ENCODE data around the gene DDX59.

The DDX59 gene

GRCh38 chr1:200638073-200638472, 31.6 kb downstream of the DDX59 start:
- Histone ChIP-seq H3K36me3 (ENCODE audit: control insufficient read depth in 2 of 2, insufficient read depth in 1 of 2, low read length in 2 of 2) (no peaks in the 10 kb centered on the region), H3K9me3 (ENCODE audit: control insufficient read depth, insufficient read depth, low read depth, low read length) (no peaks in the 10 kb centered on the region), H3K4me3 (ENCODE audit: low read depth, low read length) (no peak overlapping the region), H3K27ac (ENCODE audit: extremely low read depth, low read depth, low read length) (no peak overlapping the region), H3K4me1 (ENCODE audit: control insufficient read depth, insufficient read depth, low read length) (no peaks in the 10 kb centered on the region)
- POLR2A ChIA-PET = no interaction called here
- TF ChIP-seq ZNF26 (tag by site-specific recombination; IDR thresholded peaks at IDR 0.05) (no peak), REST (tag by site-specific recombination; IDR thresholded peaks at IDR 0.05) (no peak), ZNF169 (tag by site-specific recombination; IDR thresholded peaks at IDR 0.05) (no peak), ZBTB7A (tag by site-specific recombination; IDR thresholded peaks at IDR 0.05; ENCODE audit: low read depth) (no peak), ZNF843 (tag by site-specific recombination; IDR thresholded peaks at IDR 0.05) (no peak), ZNF24 (tag by site-specific recombination; IDR thresholded peaks at IDR 0.05) (no peak), PRDM1 (tag by site-specific recombination; IDR thresholded peaks at IDR 0.05) (no peak), ZNF580 (tag by site-specific recombination; IDR thresholded peaks at IDR 0.05) (no peak), ZBTB26 (tag by site-specific recombination; optimal IDR thresholded peaks at IDR 0.05) (no peak), ZNF654 (tag by site-specific recombination; IDR thresholded peaks at IDR 0.05; ENCODE audit: low read depth) (no peak), ZNF239 (tag by site-specific recombination; IDR thresholded peaks at IDR 0.05) (no peak), ZNF248 (tag by site-specific recombination; IDR thresholded peaks at IDR 0.05) (no peak)
- CTCF ChIA-PET = interaction anchor here (0.6 kb wide), 1 partner anchor 77 kb away, joined by 6 read pairs; no protein-coding TSS in a partner anchor

GRCh38 chr1:200636681-200637080, 33.0 kb downstream of the DDX59 start:
- no peak overlapping the region for H3K27ac ChIP-seq (ENCODE audit: extremely low read depth, low read depth, low read length)
- no peaks in the 10 kb centered on the region for H3K4me1 ChIP-seq (ENCODE audit: control insufficient read depth, insufficient read depth, low read length)
- H3K9me3 ChIP-seq (ENCODE audit: control insufficient read depth, insufficient read depth, low read depth, low read length) = no peaks in the 10 kb centered on the region
- H3K4me3 ChIP-seq (ENCODE audit: low read depth, low read length) = no peak overlapping the region
- CTCF ChIA-PET = interaction anchor here (1.2 kb wide), 1 partner anchor 15 kb away, joined by 5 read pairs; no protein-coding TSS in a partner anchor
- POLR2A ChIA-PET = no interaction called here
- TF ChIP-seq ZFP3 (tag by site-specific recombination; IDR thresholded peaks at IDR 0.05; ENCODE audit: low read depth) (no peak), ZNF366 (tag by site-specific recombination; conservative IDR thresholded peaks at IDR 0.05) (peak; percentile 64; the same call in 1 of the 2 replicates), ZNF624 (tag by site-specific recombination; IDR thresholded peaks at IDR 0.05) (no peak), ZNF488 (tag by site-specific recombination; IDR thresholded peaks at IDR 0.05) (no peak), BCL6B (tag by site-specific recombination; IDR thresholded peaks at IDR 0.05) (no peak), SETDB1 (IDR thresholded peaks at IDR 0.05; ENCODE audit: insufficient read length, low read length) (no peak)
- H3K36me3 ChIP-seq (ENCODE audit: control insufficient read depth in 2 of 2, insufficient read depth in 1 of 2, low read length in 2 of 2) = no peaks in the 10 kb centered on the region
